A549 (cell line): ENCODE data around the gene PPP1R1C. TPM values are rescaled to one million over a fixed set of nuclear protein-coding genes. Genes with fewer than 3 reads are reported as not detected.
A peak's percentile ranks its signal among the peaks of the same experiment; 100 is the strongest.

ENCODE experiments used
- ATAC-seq, 2 experiments: fragments of 200-7000 bp in 1 of 2; fragments of >200 bp in 1 of 2; cut with Nextera tagmentation in 1 of 2; cut with Tn5 transposase in 1 of 2; 3 replicates each; pipeline versions ENCODE4 v1.8.0 to v1.9.1; 2018 to 2020; ENCODE audit warnings: mild to moderate bottlenecking in 1 of 2, moderate library complexity in 1 of 2
- CTCF ChIA-PET: fragments of 300-600 bp; sonication (Branson Sonifier 250); formaldehyde crosslinking; extraction: SDS; loops from one replicate; lab custom pipeline; 2021; ENCODE audit warnings: antibody characterized with exemption, inconsistent platforms; lab: Yijun Ruan, JAX
- POLR2A ChIA-PET: fragments of 350-600 bp; formaldehyde crosslinking; extraction: SDS; loops from one replicate; lab custom pipeline; 2021; ENCODE audit warnings: antibody characterized with exemption, inconsistent platforms; lab: Yijun Ruan, JAX
- DNase-seq, 2 experiments: peaks; one replicate each; pipeline versions ENCODE4 v3.0.0 to v3.0.0-alpha.2; 2011 to 2016; ENCODE audit warnings: low read depth in 1 of 2, low spot score in 1 of 2
- FAIRE-seq: peaks from 2 replicates; lab custom pipeline; 2011; peaks lifted over from hg19 to GRCh38; lab: Jason Lieb, UNC
- H3K27ac ChIP-seq, 2 experiments: fragments of >200 bp; sonication (Bioruptor Twin); formaldehyde crosslinking; 3 replicates each; pipeline ENCODE4 v1.5.1; 2016 to 2017
- H3K4me1 ChIP-seq: fragments of >200 bp; sonication (Bioruptor Twin); formaldehyde crosslinking; 3 replicates; pipeline ENCODE4 v1.6.1; 2016
- H3K4me2 ChIP-seq: fragments of >200 bp; sonication (Bioruptor Twin); formaldehyde crosslinking; 3 replicates; pipeline ENCODE4 v1.6.1; 2016
- H3K4me3 ChIP-seq: fragments of >200 bp; sonication (Bioruptor Twin); formaldehyde crosslinking; 3 replicates; pipeline ENCODE4 v1.5.1; 2016
- H3K9me3 ChIP-seq: fragments of >200 bp; sonication (Bioruptor Twin); formaldehyde crosslinking; 3 replicates; pipeline ENCODE4 v1.6.1; 2016
- BHLHE40 ChIP-seq: IDR thresholded peaks from 2 replicates; pipeline ENCODE4 v1.6.1; 2012; ENCODE audit warnings: low read depth, low read length, inconsistent platforms
- CBX8 ChIP-seq: fragments of 200-600 bp; sonication (generic); IDR thresholded peaks from 2 replicates; pipeline ENCODE4 v1.6.1; 2016
- EHMT2 ChIP-seq: fragments of 200-600 bp; sonication (generic); IDR thresholded peaks from 2 replicates; pipeline ENCODE4 v1.6.1; 2016; ENCODE audit warnings: antibody characterized with exemption, low read depth, mild to moderate bottlenecking, moderate library complexity
- EP300 ChIP-seq, 2 experiments: fragments of >200 bp; sonication (Bioruptor Twin); formaldehyde crosslinking; IDR thresholded peaks; 2 replicates in 1 of 2; 3 replicates in 1 of 2; pipeline ENCODE4 v1.6.1; 2016 to 2017
- GATA3 ChIP-seq: IDR thresholded peaks from 2 replicates; pipeline ENCODE4 v1.6.1; 2012; ENCODE audit warnings: borderline replicate concordance
- HOXA7 ChIP-seq: fragments of 250-450 bp; sonication (Bioruptor Pico); IDR thresholded peaks from 2 replicates; pipeline ENCODE4 v1.5.0; 2020; ENCODE audit warnings: mild to moderate bottlenecking, moderate library complexity
- MAFK ChIP-seq: fragments of 450-650 bp; IDR thresholded peaks from 2 replicates; pipeline ENCODE4 v1.6.1; 2014; ENCODE audit not compliant: partially characterized antibody
- POLR2A ChIP-seq: IDR thresholded peaks from 2 replicates; pipeline ENCODE4 v1.6.1; 2012; ENCODE audit warnings: mild to moderate bottlenecking, low read length
- POLR2AphosphoS2 ChIP-seq: conservative IDR thresholded peaks from 2 replicates; pipeline ENCODE4 v1.6.1; 2012; ENCODE audit warnings: low read length, improper control_type of control experiment, inconsistent platforms
- RAD21 ChIP-seq, 2 experiments: fragments of >200 bp in 1 of 2; sonication (Bioruptor Twin) in 1 of 2; formaldehyde crosslinking in 1 of 2; IDR thresholded peaks in 1 of 2; conservative IDR thresholded peaks in 1 of 2; 2 replicates in 1 of 2; 3 replicates in 1 of 2; pipeline ENCODE4 v1.6.1; 2012 to 2018; ENCODE audit warnings: inconsistent platforms in 1 of 2
- TFCP2L1 ChIP-seq: fragments of 250-450 bp; sonication (Bioruptor Pico); IDR thresholded peaks from 2 replicates; pipeline ENCODE4 v1.5.0; 2021; ENCODE audit warnings: mild to moderate bottlenecking
- TP53 ChIP-seq: fragments of 250-450 bp; sonication (Bioruptor Pico); IDR thresholded peaks from 2 replicates; pipeline ENCODE4 v1.5.0; 2021; ENCODE audit warnings: mild to moderate bottlenecking, moderate library complexity
- ZFP36 ChIP-seq: fragments of 450-650 bp; IDR thresholded peaks from 2 replicates; pipeline ENCODE4 v1.6.1; 2014; ENCODE audit warnings: borderline replicate concordance; ENCODE audit not compliant: partially characterized antibody
- ZSCAN20 ChIP-seq: fragments of 250-450 bp; sonication (Bioruptor Pico); IDR thresholded peaks from 2 replicates; pipeline ENCODE4 v1.8.0; 2022; ENCODE audit warnings: mild to moderate bottlenecking, moderate library complexity
- WGBS: methylation state at CpG from one replicate; pipeline ENCODE4 v1.1.6; 2017; ENCODE audit errors: missing lambda C conversion rate; 5-methylcytosine and 5-hydroxymethylcytosine counted together
- polyA plus RNA-seq, 4 experiments: library from polyadenylated mRNA; depleted of rRNA in 3 of 4; stranded (reverse); fragments of >200 nt; fragmentation: RNase III in 1 of 4; extraction: RNeasy Plus Mini Kit Qiagen cat#74134 plus additional on column Dnase treatment in 1 of 4; gene quantifications; 2 replicates in 3 of 4; 3 replicates in 1 of 4; pipeline ENCODE4 v1.2.3, GENCODE V29; 2011 to 2017
- TF ChIP-seq, protein P1 (sequence below): IDR thresholded peaks from 2 replicates; pipeline ENCODE4 v1.6.1; 2012
- TF ChIP-seq, protein P2 (sequence below): fragments of >200 bp; sonication (Bioruptor Twin); formaldehyde crosslinking; IDR thresholded peaks from 3 replicates; pipeline ENCODE4 v1.5.1; 2016
- TF ChIP-seq, protein P3 (sequence below): fragments of 250-450 bp; sonication (Bioruptor Pico); IDR thresholded peaks from 2 replicates; pipeline ENCODE4 v1.5.0; 2020; ENCODE audit warnings: low read depth, mild to moderate bottlenecking, moderate library complexity
- TF ChIP-seq, protein P4 (sequence below): fragments of 450-650 bp; IDR thresholded peaks from 2 replicates; pipeline ENCODE4 v1.6.1; 2014; ENCODE audit warnings: antibody characterized with exemption
- TF ChIP-seq, protein P5 (sequence below): IDR thresholded peaks from 2 replicates; pipeline ENCODE4 v1.6.1; 2012

PPP1R1C gene
- polyA plus RNA-seq, 2 of the 4 experiments (the other 2 are of a cell fraction), result 0.81 to 2.7 TPM

DNA sequence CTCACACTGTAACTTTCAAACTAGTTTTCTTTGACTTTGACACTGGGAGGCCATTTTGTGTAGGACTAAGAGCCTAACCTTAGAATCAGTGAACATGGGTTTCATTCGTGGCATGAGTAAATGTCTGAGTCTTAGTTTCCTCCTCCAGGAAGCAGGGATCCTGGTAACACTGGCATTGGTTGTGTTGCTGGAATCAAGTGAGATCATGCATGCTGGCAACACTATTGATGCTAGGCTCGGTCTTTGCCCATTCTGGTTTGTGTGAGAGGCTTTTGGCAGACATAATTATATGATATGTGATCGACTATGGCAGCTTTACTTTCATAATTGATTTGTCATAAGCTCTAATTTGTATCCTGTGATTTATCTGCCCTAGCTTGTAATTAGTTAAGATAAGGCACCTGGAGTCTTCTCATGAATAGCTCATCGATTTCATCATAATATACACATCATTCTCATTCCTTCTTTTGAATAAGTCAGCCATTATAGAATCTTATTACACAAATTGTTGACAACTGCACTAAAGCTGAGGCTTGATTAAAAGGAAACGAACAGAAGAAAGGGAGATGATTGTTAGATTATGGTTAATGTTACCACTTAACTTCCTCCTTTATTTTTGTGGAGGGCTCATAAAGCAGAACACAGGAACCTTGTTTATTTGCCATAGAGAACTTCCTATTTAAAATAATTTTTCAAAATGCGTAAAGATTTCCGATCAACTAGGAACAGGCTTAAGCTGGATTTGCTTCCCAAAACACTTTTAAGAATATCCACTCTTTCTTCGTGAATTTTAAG is 12.6 kb downstream of the PPP1R1C start (continued):
- TF ChIP-seq, protein P1, sequence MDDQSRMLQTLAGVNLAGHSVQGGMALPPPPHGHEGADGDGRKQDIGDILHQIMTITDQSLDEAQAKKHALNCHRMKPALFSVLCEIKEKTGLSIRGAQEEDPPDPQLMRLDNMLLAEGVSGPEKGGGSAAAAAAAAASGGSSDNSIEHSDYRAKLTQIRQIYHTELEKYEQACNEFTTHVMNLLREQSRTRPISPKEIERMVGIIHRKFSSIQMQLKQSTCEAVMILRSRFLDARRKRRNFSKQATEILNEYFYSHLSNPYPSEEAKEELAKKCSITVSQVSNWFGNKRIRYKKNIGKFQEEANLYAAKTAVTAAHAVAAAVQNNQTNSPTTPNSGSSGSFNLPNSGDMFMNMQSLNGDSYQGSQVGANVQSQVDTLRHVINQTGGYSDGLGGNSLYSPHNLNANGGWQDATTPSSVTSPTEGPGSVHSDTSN, result no peak
- TF ChIP-seq CBX8, result no peak
- TF ChIP-seq, protein P2, sequence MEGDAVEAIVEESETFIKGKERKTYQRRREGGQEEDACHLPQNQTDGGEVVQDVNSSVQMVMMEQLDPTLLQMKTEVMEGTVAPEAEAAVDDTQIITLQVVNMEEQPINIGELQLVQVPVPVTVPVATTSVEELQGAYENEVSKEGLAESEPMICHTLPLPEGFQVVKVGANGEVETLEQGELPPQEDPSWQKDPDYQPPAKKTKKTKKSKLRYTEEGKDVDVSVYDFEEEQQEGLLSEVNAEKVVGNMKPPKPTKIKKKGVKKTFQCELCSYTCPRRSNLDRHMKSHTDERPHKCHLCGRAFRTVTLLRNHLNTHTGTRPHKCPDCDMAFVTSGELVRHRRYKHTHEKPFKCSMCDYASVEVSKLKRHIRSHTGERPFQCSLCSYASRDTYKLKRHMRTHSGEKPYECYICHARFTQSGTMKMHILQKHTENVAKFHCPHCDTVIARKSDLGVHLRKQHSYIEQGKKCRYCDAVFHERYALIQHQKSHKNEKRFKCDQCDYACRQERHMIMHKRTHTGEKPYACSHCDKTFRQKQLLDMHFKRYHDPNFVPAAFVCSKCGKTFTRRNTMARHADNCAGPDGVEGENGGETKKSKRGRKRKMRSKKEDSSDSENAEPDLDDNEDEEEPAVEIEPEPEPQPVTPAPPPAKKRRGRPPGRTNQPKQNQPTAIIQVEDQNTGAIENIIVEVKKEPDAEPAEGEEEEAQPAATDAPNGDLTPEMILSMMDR, result no peak

DNA sequence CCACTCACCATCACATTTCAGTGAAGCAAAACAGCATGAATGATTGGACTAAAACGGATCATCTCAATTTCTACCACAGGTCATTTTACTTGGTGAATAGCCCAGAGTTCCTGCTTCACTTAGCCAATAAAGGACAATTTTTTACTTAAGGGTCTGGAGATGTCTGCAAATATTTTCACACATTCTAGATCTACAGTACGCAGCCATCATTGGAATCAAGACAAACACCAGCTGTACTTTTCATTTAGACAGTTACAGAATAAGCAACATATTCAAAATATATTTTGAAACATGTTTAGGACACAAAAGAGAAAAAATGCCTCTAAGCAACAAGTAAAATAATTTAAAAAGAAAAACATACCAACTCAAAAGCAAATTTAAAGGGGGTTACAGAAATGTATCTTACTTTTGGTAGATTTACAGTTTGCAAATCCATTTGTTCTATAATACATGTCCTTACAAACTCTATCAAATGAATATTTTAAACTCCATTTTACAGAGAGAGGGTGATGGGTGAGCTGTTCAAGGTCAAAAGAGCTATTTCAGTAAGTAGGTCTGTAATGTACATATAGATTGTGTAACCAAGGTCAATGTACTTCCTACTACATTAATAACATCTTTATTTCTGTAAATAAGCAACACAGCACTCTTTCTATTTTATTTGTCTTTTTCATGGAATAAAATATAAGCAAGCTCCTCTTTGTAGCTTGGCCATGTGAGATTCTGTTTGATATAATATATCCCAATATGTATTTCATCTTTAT is 13.4 kb downstream of the PPP1R1C start:
- H3K4me3 ChIP-seq, result no peak overlapping the region
- TF ChIP-seq POLR2AphosphoS2, result no peak
- TF ChIP-seq TP53 (CRISPR knock-in tag), result no peak
- TF ChIP-seq ZFP36, result no peak
- no peak for TF ChIP-seq CBX8
- no peak for TF ChIP-seq RAD21 (conservative IDR thresholded peaks at IDR 0.05 in 1 of 2, IDR thresholded peaks at IDR 0.05 in 1 of 2)
- TF ChIP-seq, protein P3, sequence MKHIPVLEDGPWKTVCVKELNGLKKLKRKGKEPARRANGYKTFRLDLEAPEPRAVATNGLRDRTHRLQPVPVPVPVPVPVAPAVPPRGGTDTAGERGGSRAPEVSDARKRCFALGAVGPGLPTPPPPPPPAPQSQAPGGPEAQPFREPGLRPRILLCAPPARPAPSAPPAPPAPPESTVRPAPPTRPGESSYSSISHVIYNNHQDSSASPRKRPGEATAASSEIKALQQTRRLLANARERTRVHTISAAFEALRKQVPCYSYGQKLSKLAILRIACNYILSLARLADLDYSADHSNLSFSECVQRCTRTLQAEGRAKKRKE (CRISPR knock-in tag), result no peak
- TF ChIP-seq, protein P4, sequence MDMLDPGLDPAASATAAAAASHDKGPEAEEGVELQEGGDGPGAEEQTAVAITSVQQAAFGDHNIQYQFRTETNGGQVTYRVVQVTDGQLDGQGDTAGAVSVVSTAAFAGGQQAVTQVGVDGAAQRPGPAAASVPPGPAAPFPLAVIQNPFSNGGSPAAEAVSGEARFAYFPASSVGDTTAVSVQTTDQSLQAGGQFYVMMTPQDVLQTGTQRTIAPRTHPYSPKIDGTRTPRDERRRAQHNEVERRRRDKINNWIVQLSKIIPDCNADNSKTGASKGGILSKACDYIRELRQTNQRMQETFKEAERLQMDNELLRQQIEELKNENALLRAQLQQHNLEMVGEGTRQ, result no peak
- TF ChIP-seq TFCP2L1, result no peak
- TF ChIP-seq GATA3, result no peak
- TF ChIP-seq BHLHE40, result no peak
- no peak for TF ChIP-seq HOXA7 (CRISPR knock-in tag)
- no peak for TF ChIP-seq EHMT2
- TF ChIP-seq POLR2A, result no peak
- no peak for TF ChIP-seq ZSCAN20 (CRISPR knock-in tag)
- ATAC-seq, result no peak
- ChIA-PET POLR2A (no interaction called here), CTCF (interaction anchor here (0.8 kb wide), 1 partner anchor 45 kb away, joined by 4 read pairs; no protein-coding TSS in a partner anchor)
- H3K4me2 ChIP-seq, result no peak overlapping the region
- no peaks in the 10 kb centered on the region for H3K9me3 ChIP-seq
- DNase-seq, result no peak
- no peaks in the 10 kb centered on the region for H3K4me1 ChIP-seq
- FAIRE-seq, result no peak
- 76% methylated on average over 2 of the region's 2 CpGs for WGBS
- H3K27ac ChIP-seq, result no peak overlapping the region

DNA sequence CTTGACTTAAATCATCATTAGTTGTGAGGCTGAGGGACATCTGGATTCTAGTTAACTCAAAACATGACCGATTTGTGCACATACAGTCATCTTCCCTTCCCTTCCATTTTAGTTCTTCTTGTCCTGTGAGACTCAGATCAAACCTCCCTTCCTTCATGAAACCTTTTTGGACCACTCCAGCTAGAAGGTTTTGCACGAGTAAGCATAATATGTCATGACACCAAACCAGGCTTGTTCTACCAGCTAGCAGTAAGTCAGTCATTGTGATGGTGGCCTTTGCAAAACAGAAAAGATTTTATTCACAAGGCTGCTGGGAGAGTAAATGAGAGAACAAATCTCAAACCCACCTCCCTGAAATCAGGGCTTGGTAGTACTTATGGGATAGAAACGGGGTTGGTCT is 14.3 kb downstream of the PPP1R1C start:
- CTCF ChIA-PET, result interaction anchor here (1.4 kb wide), 1 partner anchor 79 kb away, joined by 4 read pairs; no protein-coding TSS in a partner anchor

More for the DNA sequence above, 14.3 kb downstream of the PPP1R1C start:
- Histone ChIP-seq H3K9me3 (no peaks in the 10 kb centered on the region), H3K4me1 (no peaks in the 10 kb centered on the region), H3K27ac (no peak overlapping the region), H3K4me2 (no peak overlapping the region), H3K4me3 (no peak overlapping the region)
- WGBS, result 40% methylated on average over 3 of the region's 3 CpGs
- ATAC-seq, result no peak
- DNase-seq, result no peak
- no peak for FAIRE-seq
- POLR2A ChIA-PET, result no interaction called here
- TF ChIP-seq EP300 (IDR thresholded peaks at IDR 0.05) (no peak), GATA3 (no peak), BHLHE40 (no peak), MAFK (peak; percentile 53)
- TF ChIP-seq, protein P5, sequence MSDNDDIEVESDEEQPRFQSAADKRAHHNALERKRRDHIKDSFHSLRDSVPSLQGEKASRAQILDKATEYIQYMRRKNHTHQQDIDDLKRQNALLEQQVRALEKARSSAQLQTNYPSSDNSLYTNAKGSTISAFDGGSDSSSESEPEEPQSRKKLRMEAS, result no peak
- TF ChIP-seq, protein P4, result no peak
